WTC11 (cell line): ENCODE measurements around the gene IL9. TPM values are rescaled to one million over a fixed set of nuclear protein-coding genes. Genes with fewer than 3 reads are reported as not detected.

Experiments
- ATAC-seq: fragments of 200-7000 bp; cut with Tn5 transposase; 2 replicates; pipeline ENCODE4 v1.10.0; 2021; ENCODE audit warnings: mild to moderate bottlenecking, moderate library complexity
- CTCF ChIA-PET: fragments of 300-600 bp; sonication (Branson Sonifier 250); formaldehyde crosslinking; loops from one replicate; lab custom pipeline; 2021; ENCODE audit warnings: antibody characterized with exemption; lab: Charles Lee
- POLR2A ChIA-PET: fragments of 350-600 bp; sonication (Branson Sonifier 250); formaldehyde crosslinking; loops from one replicate; lab custom pipeline; 2021; ENCODE audit warnings: antibody characterized with exemption; lab: Charles Lee
- DNase-seq: peaks from one replicate; pipeline ENCODE4 v3.0.0; 2021; ENCODE audit warnings: low spot score
- H3K27ac Mint-ChIP-seq: 2 replicates; pipeline ENCODE4 v1.8.0; 2021; ENCODE audit warnings: mixed read lengths
- H3K27me3 Mint-ChIP-seq: 2 replicates; pipeline ENCODE4 v1.8.0; 2021; ENCODE audit warnings: low read depth, mild to moderate bottlenecking, moderate library complexity, mixed read lengths
- H3K36me3 Mint-ChIP-seq: 2 replicates; pipeline ENCODE4 v1.8.0; 2021; ENCODE audit warnings: mixed read lengths
- H3K4me1 Mint-ChIP-seq: 2 replicates; pipeline ENCODE4 v1.8.0; 2022; ENCODE audit warnings: mixed read lengths
- H3K4me3 Mint-ChIP-seq: 2 replicates; pipeline ENCODE4 v1.8.0; 2021; ENCODE audit warnings: mild to moderate bottlenecking, moderate library complexity, mixed read lengths
- H3K9me3 Mint-ChIP-seq: 2 replicates; pipeline ENCODE4 v1.8.0; 2021; ENCODE audit warnings: mixed read lengths
- CBFB ChIP-seq: sonication (generic); formaldehyde crosslinking; IDR thresholded peaks from 2 replicates; pipeline ENCODE4 v1.8.1; 2022; ENCODE audit warnings: mild to moderate bottlenecking, low read depth, missing genetic modification reagents
- GTF2I ChIP-seq: fragments of 250-450 bp; sonication (Bioruptor Pico); conservative IDR thresholded peaks from 2 replicates; pipeline ENCODE4 v1.4.0; 2021; ENCODE audit warnings: mild to moderate bottlenecking
- KAT7 ChIP-seq: sonication (generic); formaldehyde crosslinking; IDR thresholded peaks from 2 replicates; pipeline ENCODE4 v1.8.1; 2023; ENCODE audit warnings: missing genetic modification reagents, mild to moderate bottlenecking, borderline replicate concordance
- MYBL2 ChIP-seq: sonication (generic); formaldehyde crosslinking; IDR thresholded peaks from 2 replicates; pipeline ENCODE4 v1.8.1; 2023; ENCODE audit warnings: mild to moderate bottlenecking, moderate library complexity, missing genetic modification reagents
- NR1H2 ChIP-seq: sonication (generic); formaldehyde crosslinking; IDR thresholded peaks from 2 replicates; pipeline ENCODE4 v1.9.0; 2021; ENCODE audit warnings: mild to moderate bottlenecking, moderate library complexity, missing genetic modification reagents
- NR3C1 ChIP-seq: sonication (generic); formaldehyde crosslinking; conservative IDR thresholded peaks from 2 replicates; pipeline ENCODE4 v1.8.1; 2023; ENCODE audit warnings: low read depth, mild to moderate bottlenecking, missing genetic modification reagents
- OVOL2 ChIP-seq: fragments of 250-450 bp; sonication (Bioruptor Pico); IDR thresholded peaks from 2 replicates; pipeline ENCODE4 v1.9.0; 2021; ENCODE audit warnings: mild to moderate bottlenecking, borderline replicate concordance
- PRRX2 ChIP-seq: fragments of 250-450 bp; sonication (Bioruptor Pico); IDR thresholded peaks from 2 replicates; pipeline ENCODE4 v1.8.0; 2021; ENCODE audit warnings: mild to moderate bottlenecking
- TEAD4 ChIP-seq: sonication (generic); formaldehyde crosslinking; IDR thresholded peaks from 2 replicates; pipeline ENCODE4 v1.8.0; 2022; ENCODE audit warnings: mild to moderate bottlenecking, missing genetic modification reagents
- ZBTB21 ChIP-seq: sonication (generic); formaldehyde crosslinking; IDR thresholded peaks from 2 replicates; pipeline ENCODE4 v1.8.1; 2023; ENCODE audit warnings: mild to moderate bottlenecking, missing genetic modification reagents, borderline replicate concordance
- ZNF219 ChIP-seq: sonication (generic); formaldehyde crosslinking; IDR thresholded peaks from 2 replicates; pipeline ENCODE4 v1.8.0; 2023; ENCODE audit warnings: missing genetic modification reagents, mild to moderate bottlenecking, borderline replicate concordance
- ZNF416 ChIP-seq: fragments of 250-450 bp; sonication (Bioruptor Pico); IDR thresholded peaks from 2 replicates; pipeline ENCODE4 v1.9.0; 2021; ENCODE audit warnings: mild to moderate bottlenecking, inconsistent platforms
- ZNF671 ChIP-seq: fragments of 250-450 bp; sonication (Bioruptor Pico); IDR thresholded peaks from 2 replicates; pipeline ENCODE4 v1.8.0; 2021; ENCODE audit warnings: mild to moderate bottlenecking
- total RNA-seq: library from RNA; stranded (reverse); gene quantifications from 3 replicates; pipeline ENCODE4 v1.2.3, GENCODE V29; 2021
- TF ChIP-seq, protein P1 (sequence below): sonication (generic); formaldehyde crosslinking; IDR thresholded peaks from 2 replicates; pipeline ENCODE4 v1.8.1; 2023; ENCODE audit warnings: mild to moderate bottlenecking, moderate library complexity, missing genetic modification reagents
- TF ChIP-seq, protein P2 (sequence below): sonication (generic); formaldehyde crosslinking; IDR thresholded peaks from 2 replicates; pipeline ENCODE4 v1.8.1; 2023; ENCODE audit warnings: mild to moderate bottlenecking, missing genetic modification reagents
- TF ChIP-seq, protein P3 (sequence below): sonication (generic); formaldehyde crosslinking; IDR thresholded peaks from 2 replicates; pipeline ENCODE4 v1.8.1; 2023; ENCODE audit warnings: mild to moderate bottlenecking, missing genetic modification reagents, moderate library complexity
- TF ChIP-seq, protein P4 (sequence below): fragments of 250-450 bp; sonication (Bioruptor Pico); IDR thresholded peaks from 2 replicates; pipeline ENCODE4 v2.1.2; 2022; ENCODE audit warnings: mild to moderate bottlenecking, moderate library complexity
- TF ChIP-seq, protein P5 (sequence below): fragments of 250-450 bp; sonication (Bioruptor Pico); IDR thresholded peaks from 2 replicates; pipeline ENCODE4 v1.9.0; 2021; ENCODE audit warnings: mild to moderate bottlenecking, borderline replicate concordance
- TF ChIP-seq, protein P6 (sequence below): sonication (generic); formaldehyde crosslinking; conservative IDR thresholded peaks from 2 replicates; pipeline ENCODE4 v1.8.1; 2023; ENCODE audit warnings: mild to moderate bottlenecking, low read depth, missing genetic modification reagents, moderate library complexity
- TF ChIP-seq, protein P7 (sequence below): sonication (generic); formaldehyde crosslinking; conservative IDR thresholded peaks from 2 replicates; pipeline ENCODE4 v1.8.1; 2022; ENCODE audit warnings: mild to moderate bottlenecking, missing genetic modification reagents
- TF ChIP-seq, protein P8 (sequence below): sonication (generic); formaldehyde crosslinking; IDR thresholded peaks from 2 replicates; pipeline ENCODE4 v1.8.1; 2022; ENCODE audit warnings: mild to moderate bottlenecking, moderate library complexity, missing genetic modification reagents
- TF ChIP-seq, protein P9 (sequence below): sonication (generic); formaldehyde crosslinking; IDR thresholded peaks from 2 replicates; pipeline ENCODE4 v1.8.1; 2022; ENCODE audit warnings: low read depth, missing genetic modification reagents, borderline replicate concordance

IL9 gene
- total RNA-seq, 1 experiment from 2014 or later: not detected

DNA sequence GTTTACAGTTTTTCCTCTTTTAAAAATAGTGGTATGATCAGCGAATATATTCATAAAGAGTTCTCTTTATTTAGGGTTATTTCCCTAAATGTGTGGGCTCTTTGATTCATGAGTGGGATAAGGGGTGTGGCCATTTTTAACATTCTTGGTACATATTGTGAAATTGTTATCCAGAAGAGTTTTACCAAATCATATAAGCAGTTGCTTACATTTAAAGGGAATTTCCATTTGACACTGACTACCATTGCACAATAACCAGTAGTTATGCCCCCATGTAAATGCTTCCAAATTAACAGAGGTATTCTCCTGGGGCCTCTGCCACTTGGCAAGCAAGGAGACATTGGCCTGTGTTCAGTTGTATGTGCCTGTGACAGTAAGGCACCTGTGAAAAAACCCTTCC is 34.0 kb downstream of the IL9 start (continued):
- TF ChIP-seq, protein P1, sequence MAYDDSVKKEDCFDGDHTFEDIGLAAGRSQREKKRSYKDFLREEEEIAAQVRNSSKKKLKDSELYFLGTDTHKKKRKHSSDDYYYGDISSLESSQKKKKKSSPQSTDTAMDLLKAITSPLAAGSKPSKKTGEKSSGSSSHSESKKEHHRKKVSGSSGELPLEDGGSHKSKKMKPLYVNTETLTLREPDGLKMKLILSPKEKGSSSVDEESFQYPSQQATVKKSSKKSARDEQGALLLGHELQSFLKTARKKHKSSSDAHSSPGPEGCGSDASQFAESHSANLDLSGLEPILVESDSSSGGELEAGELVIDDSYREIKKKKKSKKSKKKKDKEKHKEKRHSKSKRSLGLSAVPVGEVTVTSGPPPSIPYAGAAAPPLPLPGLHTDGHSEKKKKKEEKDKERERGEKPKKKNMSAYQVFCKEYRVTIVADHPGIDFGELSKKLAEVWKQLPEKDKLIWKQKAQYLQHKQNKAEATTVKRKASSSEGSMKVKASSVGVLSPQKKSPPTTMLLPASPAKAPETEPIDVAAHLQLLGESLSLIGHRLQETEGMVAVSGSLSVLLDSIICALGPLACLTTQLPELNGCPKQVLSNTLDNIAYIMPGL (CRISPR knock-in tag): no peak
- TF ChIP-seq OVOL2 (CRISPR knock-in tag) (no peak), MYBL2 (CRISPR knock-in tag) (no peak), TEAD4 (no peak), ZNF671 (CRISPR knock-in tag) (no peak), NR3C1 (CRISPR knock-in tag) (no peak)
- TF ChIP-seq, protein P2, sequence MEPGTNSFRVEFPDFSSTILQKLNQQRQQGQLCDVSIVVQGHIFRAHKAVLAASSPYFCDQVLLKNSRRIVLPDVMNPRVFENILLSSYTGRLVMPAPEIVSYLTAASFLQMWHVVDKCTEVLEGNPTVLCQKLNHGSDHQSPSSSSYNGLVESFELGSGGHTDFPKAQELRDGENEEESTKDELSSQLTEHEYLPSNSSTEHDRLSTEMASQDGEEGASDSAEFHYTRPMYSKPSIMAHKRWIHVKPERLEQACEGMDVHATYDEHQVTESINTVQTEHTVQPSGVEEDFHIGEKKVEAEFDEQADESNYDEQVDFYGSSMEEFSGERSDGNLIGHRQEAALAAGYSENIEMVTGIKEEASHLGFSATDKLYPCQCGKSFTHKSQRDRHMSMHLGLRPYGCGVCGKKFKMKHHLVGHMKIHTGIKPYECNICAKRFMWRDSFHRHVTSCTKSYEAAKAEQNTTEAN (CRISPR knock-in tag): no peak
- TF ChIP-seq, protein P3, sequence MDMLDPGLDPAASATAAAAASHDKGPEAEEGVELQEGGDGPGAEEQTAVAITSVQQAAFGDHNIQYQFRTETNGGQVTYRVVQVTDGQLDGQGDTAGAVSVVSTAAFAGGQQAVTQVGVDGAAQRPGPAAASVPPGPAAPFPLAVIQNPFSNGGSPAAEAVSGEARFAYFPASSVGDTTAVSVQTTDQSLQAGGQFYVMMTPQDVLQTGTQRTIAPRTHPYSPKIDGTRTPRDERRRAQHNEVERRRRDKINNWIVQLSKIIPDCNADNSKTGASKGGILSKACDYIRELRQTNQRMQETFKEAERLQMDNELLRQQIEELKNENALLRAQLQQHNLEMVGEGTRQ (CRISPR knock-in tag): no peak
- TF ChIP-seq, protein P4, sequence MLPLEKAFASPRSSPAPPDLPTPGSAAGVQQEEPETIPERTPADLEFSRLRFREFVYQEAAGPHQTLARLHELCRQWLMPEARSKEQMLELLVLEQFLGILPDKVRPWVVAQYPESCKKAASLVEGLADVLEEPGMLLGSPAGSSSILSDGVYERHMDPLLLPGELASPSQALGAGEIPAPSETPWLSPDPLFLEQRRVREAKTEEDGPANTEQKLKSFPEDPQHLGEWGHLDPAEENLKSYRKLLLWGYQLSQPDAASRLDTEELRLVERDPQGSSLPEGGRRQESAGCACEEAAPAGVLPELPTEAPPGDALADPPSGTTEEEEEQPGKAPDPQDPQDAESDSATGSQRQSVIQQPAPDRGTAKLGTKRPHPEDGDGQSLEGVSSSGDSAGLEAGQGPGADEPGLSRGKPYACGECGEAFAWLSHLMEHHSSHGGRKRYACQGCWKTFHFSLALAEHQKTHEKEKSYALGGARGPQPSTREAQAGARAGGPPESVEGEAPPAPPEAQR (CRISPR knock-in tag): no peak
- TF ChIP-seq, protein P5, sequence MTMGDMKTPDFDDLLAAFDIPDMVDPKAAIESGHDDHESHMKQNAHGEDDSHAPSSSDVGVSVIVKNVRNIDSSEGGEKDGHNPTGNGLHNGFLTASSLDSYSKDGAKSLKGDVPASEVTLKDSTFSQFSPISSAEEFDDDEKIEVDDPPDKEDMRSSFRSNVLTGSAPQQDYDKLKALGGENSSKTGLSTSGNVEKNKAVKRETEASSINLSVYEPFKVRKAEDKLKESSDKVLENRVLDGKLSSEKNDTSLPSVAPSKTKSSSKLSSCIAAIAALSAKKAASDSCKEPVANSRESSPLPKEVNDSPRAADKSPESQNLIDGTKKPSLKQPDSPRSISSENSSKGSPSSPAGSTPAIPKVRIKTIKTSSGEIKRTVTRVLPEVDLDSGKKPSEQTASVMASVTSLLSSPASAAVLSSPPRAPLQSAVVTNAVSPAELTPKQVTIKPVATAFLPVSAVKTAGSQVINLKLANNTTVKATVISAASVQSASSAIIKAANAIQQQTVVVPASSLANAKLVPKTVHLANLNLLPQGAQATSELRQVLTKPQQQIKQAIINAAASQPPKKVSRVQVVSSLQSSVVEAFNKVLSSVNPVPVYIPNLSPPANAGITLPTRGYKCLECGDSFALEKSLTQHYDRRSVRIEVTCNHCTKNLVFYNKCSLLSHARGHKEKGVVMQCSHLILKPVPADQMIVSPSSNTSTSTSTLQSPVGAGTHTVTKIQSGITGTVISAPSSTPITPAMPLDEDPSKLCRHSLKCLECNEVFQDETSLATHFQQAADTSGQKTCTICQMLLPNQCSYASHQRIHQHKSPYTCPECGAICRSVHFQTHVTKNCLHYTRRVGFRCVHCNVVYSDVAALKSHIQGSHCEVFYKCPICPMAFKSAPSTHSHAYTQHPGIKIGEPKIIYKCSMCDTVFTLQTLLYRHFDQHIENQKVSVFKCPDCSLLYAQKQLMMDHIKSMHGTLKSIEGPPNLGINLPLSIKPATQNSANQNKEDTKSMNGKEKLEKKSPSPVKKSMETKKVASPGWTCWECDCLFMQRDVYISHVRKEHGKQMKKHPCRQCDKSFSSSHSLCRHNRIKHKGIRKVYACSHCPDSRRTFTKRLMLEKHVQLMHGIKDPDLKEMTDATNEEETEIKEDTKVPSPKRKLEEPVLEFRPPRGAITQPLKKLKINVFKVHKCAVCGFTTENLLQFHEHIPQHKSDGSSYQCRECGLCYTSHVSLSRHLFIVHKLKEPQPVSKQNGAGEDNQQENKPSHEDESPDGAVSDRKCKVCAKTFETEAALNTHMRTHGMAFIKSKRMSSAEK (CRISPR knock-in tag): no peak

DNA sequence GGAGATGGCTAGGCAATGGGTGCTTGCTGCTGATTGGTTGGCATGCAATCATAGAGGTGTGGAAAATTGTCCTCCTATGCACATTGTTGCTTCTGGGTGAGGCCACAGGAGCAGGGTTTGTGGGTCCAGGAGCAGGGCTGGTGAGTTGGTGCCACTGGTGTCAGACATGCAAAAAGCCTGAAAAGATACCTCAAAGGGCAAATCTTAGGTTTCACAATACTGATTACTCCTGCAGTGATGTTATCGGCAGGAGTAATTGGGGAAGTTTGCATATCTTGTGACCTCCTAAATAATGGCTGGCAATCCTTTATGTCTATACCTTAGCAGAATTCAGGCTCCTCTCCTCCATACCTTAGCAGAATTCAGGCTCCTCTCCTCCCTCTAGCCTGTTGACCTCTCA is 36.0 kb downstream of the IL9 start:
- DNase-seq (no peak), ATAC-seq (no peak)
- CTCF ChIA-PET: no interaction called here
- H3K4me1 Mint-ChIP-seq: no peaks in the 10 kb centered on the region
- no peak overlapping the region for H3K27ac Mint-ChIP-seq
- POLR2A ChIA-PET: no interaction called here
- no peaks in the 10 kb centered on the region for H3K36me3 Mint-ChIP-seq
- H3K27me3 Mint-ChIP-seq: no peaks in the 10 kb centered on the region
- no peaks in the 10 kb centered on the region; the same call in 1 of the 2 replicates for H3K9me3 Mint-ChIP-seq
- H3K4me3 Mint-ChIP-seq: no peak overlapping the region
- TF ChIP-seq, protein P6, sequence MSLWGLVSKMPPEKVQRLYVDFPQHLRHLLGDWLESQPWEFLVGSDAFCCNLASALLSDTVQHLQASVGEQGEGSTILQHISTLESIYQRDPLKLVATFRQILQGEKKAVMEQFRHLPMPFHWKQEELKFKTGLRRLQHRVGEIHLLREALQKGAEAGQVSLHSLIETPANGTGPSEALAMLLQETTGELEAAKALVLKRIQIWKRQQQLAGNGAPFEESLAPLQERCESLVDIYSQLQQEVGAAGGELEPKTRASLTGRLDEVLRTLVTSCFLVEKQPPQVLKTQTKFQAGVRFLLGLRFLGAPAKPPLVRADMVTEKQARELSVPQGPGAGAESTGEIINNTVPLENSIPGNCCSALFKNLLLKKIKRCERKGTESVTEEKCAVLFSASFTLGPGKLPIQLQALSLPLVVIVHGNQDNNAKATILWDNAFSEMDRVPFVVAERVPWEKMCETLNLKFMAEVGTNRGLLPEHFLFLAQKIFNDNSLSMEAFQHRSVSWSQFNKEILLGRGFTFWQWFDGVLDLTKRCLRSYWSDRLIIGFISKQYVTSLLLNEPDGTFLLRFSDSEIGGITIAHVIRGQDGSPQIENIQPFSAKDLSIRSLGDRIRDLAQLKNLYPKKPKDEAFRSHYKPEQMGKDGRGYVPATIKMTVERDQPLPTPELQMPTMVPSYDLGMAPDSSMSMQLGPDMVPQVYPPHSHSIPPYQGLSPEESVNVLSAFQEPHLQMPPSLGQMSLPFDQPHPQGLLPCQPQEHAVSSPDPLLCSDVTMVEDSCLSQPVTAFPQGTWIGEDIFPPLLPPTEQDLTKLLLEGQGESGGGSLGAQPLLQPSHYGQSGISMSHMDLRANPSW: no peak
- TF ChIP-seq ZBTB21 (CRISPR knock-in tag) (no peak), GTF2I (CRISPR knock-in tag) (no peak), CBFB (CRISPR knock-in tag) (no peak), PRRX2 (CRISPR knock-in tag) (no peak), ZNF219 (CRISPR knock-in tag) (no peak), NR1H2 (CRISPR knock-in tag) (no peak), KAT7 (CRISPR knock-in tag) (no peak), ZNF416 (CRISPR knock-in tag) (no peak)
- TF ChIP-seq, protein P7, sequence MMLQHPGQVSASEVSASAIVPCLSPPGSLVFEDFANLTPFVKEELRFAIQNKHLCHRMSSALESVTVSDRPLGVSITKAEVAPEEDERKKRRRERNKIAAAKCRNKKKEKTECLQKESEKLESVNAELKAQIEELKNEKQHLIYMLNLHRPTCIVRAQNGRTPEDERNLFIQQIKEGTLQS (CRISPR knock-in tag): no peak
- TF ChIP-seq, protein P8, sequence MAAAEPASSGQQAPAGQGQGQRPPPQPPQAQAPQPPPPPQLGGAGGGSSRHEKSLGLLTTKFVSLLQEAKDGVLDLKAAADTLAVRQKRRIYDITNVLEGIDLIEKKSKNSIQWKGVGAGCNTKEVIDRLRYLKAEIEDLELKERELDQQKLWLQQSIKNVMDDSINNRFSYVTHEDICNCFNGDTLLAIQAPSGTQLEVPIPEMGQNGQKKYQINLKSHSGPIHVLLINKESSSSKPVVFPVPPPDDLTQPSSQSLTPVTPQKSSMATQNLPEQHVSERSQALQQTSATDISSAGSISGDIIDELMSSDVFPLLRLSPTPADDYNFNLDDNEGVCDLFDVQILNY (CRISPR knock-in tag): no peak
- TF ChIP-seq, protein P9, sequence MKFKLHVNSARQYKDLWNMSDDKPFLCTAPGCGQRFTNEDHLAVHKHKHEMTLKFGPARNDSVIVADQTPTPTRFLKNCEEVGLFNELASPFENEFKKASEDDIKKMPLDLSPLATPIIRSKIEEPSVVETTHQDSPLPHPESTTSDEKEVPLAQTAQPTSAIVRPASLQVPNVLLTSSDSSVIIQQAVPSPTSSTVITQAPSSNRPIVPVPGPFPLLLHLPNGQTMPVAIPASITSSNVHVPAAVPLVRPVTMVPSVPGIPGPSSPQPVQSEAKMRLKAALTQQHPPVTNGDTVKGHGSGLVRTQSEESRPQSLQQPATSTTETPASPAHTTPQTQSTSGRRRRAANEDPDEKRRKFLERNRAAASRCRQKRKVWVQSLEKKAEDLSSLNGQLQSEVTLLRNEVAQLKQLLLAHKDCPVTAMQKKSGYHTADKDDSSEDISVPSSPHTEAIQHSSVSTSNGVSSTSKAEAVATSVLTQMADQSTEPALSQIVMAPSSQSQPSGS: no peak
